ENCODE data around the gene KIAA1143. TPM values are rescaled to one million over a fixed set of nuclear protein-coding genes. Genes with fewer than 3 reads are reported as not detected.

Gene KIAA1143
- polyA plus RNA-seq, 1 experiment, result 8.4 TPM

DNA sequence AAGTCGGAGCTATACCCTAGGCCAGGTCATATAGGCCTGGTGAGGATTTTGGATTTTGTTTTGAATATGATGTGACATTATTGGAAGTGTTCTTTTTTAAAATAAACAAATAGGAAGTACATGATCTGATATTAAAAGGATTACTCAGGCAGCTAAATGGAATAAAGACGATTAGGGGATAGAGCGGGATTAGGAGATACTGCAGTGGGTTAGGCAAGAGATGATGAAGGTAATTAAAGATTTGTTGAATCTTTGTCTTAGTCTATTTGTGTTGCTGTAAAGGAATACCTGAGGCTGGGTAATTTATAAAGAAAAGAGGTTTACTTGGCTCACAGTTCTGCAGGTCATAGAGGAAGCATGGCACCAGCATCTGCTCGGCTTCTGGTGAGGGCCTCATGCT is 21.5 kb upstream of the KIAA1143 start:
- DNase-seq (ENCODE audit: low read depth), result no peak
- POLR2A ChIA-PET, result no interaction called here
- no peak overlapping the region for H3K4me3 ChIP-seq (ENCODE audit: low read depth, low read length)
- TF ChIP-seq, protein P1, sequence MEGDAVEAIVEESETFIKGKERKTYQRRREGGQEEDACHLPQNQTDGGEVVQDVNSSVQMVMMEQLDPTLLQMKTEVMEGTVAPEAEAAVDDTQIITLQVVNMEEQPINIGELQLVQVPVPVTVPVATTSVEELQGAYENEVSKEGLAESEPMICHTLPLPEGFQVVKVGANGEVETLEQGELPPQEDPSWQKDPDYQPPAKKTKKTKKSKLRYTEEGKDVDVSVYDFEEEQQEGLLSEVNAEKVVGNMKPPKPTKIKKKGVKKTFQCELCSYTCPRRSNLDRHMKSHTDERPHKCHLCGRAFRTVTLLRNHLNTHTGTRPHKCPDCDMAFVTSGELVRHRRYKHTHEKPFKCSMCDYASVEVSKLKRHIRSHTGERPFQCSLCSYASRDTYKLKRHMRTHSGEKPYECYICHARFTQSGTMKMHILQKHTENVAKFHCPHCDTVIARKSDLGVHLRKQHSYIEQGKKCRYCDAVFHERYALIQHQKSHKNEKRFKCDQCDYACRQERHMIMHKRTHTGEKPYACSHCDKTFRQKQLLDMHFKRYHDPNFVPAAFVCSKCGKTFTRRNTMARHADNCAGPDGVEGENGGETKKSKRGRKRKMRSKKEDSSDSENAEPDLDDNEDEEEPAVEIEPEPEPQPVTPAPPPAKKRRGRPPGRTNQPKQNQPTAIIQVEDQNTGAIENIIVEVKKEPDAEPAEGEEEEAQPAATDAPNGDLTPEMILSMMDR (IDR thresholded peaks at IDR 0.05; ENCODE audit: insufficient read depth, low read depth, low read length), result no peak
- H3K27me3 ChIP-seq (ENCODE audit: control insufficient read depth, insufficient read depth, low read length), result no peaks in the 10 kb centered on the region
- CTCF ChIA-PET, result no interaction called here
- H3K36me3 ChIP-seq (ENCODE audit: control insufficient read depth, insufficient read depth, low read length), result no peaks in the 10 kb centered on the region

DNA sequence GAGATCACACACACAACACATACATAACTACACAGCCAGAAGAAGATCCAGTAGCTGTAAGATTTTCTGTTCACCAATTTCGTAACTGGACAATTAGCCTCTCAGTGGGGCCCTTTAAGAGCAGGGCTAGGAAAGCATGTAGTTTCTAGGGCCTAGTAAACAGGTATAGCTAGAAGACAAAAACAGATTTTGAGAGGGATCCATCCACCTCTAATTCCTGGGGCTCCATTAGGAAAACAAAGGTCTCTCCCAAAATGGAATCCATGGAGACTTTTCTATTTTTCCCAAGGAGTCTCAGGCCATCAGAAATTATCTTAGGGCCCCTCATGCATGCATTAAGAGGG is 10.7 kb upstream of the KIAA1143 start:
- H3K36me3 ChIP-seq (ENCODE audit: control insufficient read depth, insufficient read depth, low read length), result no peaks in the 10 kb centered on the region
- POLR2A ChIA-PET, result no interaction called here
- TF ChIP-seq, protein P1 (IDR thresholded peaks at IDR 0.05; ENCODE audit: insufficient read depth, low read depth, low read length), result no peak
- no peaks in the 10 kb centered on the region for H3K27me3 ChIP-seq (ENCODE audit: control insufficient read depth, insufficient read depth, low read length)
- no peak overlapping the region for H3K4me3 ChIP-seq (ENCODE audit: low read depth, low read length)
- no peak for DNase-seq (ENCODE audit: low read depth)
- CTCF ChIA-PET, result no interaction called here

DNA sequence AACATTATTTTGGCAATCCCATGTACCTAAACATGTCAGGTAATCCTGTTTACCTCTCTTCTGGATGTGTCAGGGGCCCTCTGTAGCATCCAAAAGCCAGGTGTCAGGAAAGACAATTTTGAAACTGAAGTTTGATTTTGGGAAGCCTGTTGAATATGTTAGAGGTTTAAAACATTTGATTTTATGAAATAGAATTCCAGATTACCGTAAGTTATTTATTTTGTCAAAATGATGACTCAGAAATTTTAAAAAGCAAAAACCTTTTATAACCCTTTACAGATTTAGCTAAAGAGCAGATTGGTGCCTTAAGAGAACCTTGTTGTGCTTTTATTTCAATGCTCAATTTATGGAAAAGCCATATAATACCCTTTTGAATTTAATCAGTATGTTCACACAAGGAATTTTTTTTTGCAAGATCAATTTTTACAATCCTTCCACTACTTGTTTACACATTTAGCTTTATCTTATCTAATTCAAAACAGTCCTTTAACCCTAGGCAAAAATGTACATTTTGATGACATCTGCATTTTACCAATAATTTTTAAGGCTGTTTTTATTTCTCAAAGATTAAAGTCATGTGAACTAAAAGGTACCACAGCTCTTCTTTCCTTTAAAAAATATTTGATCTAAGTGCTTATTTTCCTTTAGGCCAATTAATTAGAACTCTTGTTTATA is 10.1 kb upstream of the KIAA1143 start:
- no peak for DNase-seq (ENCODE audit: low read depth)
- Histone ChIP-seq H3K36me3 (ENCODE audit: control insufficient read depth, insufficient read depth, low read length) (no peaks in the 10 kb centered on the region), H3K4me3 (ENCODE audit: low read depth, low read length) (no peak overlapping the region), H3K27me3 (ENCODE audit: control insufficient read depth, insufficient read depth, low read length) (no peaks in the 10 kb centered on the region)
- CTCF ChIA-PET, result no interaction called here
- TF ChIP-seq, protein P1 (IDR thresholded peaks at IDR 0.05; ENCODE audit: insufficient read depth, low read depth, low read length), result no peak
- POLR2A ChIA-PET, result no interaction called here

DNA sequence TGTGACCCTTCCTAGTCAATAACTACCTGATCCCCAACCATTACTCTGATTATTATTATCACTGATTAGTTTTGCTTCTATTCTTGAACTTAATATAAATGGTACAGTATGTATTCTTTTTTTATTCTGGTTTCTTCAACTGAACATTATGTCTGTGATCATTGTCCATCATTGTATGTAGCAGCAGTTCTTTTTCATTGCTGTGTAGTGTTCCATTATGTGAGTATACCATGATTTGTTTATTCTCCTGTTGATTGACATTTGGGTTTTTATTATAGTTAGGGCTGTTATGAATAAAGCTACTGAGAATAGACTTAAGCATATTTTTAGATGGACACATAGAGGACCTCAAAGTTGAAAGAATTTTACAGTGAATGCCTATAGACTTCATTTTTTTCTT is 2.8 kb upstream of the KIAA1143 start:
- Histone ChIP-seq H3K4me3 (ENCODE audit: low read depth, low read length) (no peak overlapping the region), H3K36me3 (ENCODE audit: control insufficient read depth, insufficient read depth, low read length) (no peaks in the 10 kb centered on the region), H3K27me3 (ENCODE audit: control insufficient read depth, insufficient read depth, low read length) (no peaks in the 10 kb centered on the region)
- no peak for DNase-seq (ENCODE audit: low read depth)
- POLR2A ChIA-PET, result no interaction called here
- CTCF ChIA-PET, result no interaction called here
- TF ChIP-seq, protein P1 (IDR thresholded peaks at IDR 0.05; ENCODE audit: insufficient read depth, low read depth, low read length), result no peak

DNA sequence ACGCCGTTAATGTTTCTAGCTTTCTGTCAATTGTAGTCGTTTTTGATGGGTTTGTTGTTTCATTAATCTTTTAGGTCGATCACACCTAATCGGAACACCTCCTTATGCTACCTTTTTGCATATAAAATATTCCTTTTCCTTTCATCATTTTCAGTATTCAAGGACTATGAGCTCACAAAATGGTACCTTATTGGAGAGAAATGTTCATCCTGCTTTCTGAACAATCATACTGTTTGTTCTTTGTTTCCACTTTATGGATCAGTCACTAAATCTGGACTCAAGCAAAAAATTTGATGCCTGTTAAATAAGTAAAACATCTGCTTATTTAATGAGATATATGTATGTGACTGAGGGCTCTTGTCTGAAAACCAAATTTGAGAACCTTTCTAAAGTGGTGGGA is 1.3 kb upstream of the KIAA1143 start:
- TF ChIP-seq, protein P1 (IDR thresholded peaks at IDR 0.05; ENCODE audit: insufficient read depth, low read depth, low read length), result no peak
- Histone ChIP-seq H3K27me3 (ENCODE audit: control insufficient read depth, insufficient read depth, low read length) (no peaks in the 10 kb centered on the region), H3K4me3 (ENCODE audit: low read depth, low read length) (peak overlapping the region; percentile 62), H3K36me3 (ENCODE audit: control insufficient read depth, insufficient read depth, low read length) (no peaks in the 10 kb centered on the region)
- ChIA-PET POLR2A (no interaction called here), CTCF (interaction anchor here (0.9 kb wide), 1 partner anchor 125 kb away, joined by 3 read pairs; no protein-coding TSS in a partner anchor)
- DNase-seq (ENCODE audit: low read depth), result no peak
